ENCODE data around the gene ATP8A2. TPM values are rescaled to one million over a fixed set of nuclear protein-coding genes. Genes with fewer than 3 reads are reported as not detected.

Gene ATP8A2
- total RNA-seq, 1 experiment from 2014 or later, result 0.34 TPM

DNA sequence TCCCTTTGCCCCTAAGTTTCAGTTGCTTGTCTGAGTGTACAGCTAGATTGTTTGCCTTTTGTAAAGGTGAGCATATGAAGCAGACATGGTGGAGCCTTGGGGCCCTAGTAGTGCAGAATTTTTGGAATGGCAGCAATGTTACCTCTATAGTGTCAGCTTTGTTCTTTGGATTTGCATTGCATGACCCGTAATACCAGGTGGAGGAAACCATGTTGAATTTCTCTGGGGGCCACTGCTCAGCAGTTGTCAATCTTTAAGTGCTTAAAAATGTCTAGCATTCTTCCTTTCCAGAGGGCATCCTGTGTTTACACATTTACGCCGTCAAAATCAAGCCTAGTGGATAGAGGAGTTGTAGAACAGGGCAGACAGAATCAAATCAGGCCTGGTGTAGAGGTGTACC, 303.3 kb downstream of the ATP8A2 start:
- Histone ChIP-seq H3K27ac (no peak overlapping the region), H3K4me3 (no peak overlapping the region), H3K27me3 (no peaks in the 10 kb centered on the region), H3K9me3 (replicated peaks) (no peaks in the 10 kb centered on the region), H3K36me3 (no peaks in the 10 kb centered on the region), H3K4me1 (peaks cover 30% of the 10 kb centered on the region)
- no peak for DNase-seq

DNA sequence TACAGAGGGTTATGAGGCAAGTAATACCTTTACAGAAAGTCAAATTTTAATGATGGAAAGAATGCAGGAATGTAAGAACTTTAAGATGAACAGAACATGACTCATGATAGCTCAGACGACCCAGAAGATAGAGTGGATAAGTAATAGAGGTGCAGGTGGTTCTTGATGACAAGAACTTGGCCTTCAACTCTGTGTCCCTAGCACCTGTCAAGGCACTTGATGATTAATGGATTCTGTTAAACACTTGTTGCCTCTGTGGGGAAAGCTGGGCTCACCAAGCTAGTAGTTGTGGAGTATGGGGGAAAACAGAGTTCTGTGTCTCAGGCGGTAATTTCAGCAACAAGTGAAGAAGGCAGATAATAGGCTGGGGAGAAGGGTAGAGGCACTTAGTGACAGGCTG, 306.2 kb downstream of the ATP8A2 start:
- Histone ChIP-seq H3K4me1 (peaks cover 59% of the 10 kb centered on the region), H3K36me3 (no peaks in the 10 kb centered on the region), H3K27me3 (no peaks in the 10 kb centered on the region), H3K27ac (no peak overlapping the region), H3K4me3 (no peak overlapping the region), H3K9me3 (replicated peaks) (no peaks in the 10 kb centered on the region)
- DNase-seq, result no peak

DNA sequence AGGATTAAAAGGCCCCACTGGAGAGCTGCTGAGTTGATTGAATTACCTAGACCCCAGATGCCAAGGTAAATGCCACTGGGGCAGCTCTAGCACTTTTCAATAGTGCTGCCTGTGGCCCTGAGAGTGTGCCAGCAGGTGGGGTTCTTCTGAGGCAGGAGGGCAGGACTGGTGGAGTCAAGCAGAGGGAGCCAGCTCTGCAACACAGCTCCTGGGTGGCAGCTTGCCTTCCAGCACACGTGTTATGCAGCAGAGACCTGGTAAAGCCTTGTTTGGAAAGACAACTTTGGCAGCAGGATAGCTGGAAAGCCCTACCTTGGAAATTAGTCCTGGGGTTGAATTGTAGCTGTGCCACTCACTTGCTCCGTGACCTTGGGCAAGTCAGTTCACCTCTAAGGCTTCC, 306.6 kb downstream of the ATP8A2 start:
- peak in 1 of 2 experiments; percentile 16 for DNase-seq
- Histone ChIP-seq H3K27me3 (no peaks in the 10 kb centered on the region), H3K4me1 (peaks cover 63% of the 10 kb centered on the region), H3K9me3 (replicated peaks) (no peaks in the 10 kb centered on the region), H3K27ac (no peak overlapping the region), H3K4me3 (no peak overlapping the region), H3K36me3 (no peaks in the 10 kb centered on the region)

DNA sequence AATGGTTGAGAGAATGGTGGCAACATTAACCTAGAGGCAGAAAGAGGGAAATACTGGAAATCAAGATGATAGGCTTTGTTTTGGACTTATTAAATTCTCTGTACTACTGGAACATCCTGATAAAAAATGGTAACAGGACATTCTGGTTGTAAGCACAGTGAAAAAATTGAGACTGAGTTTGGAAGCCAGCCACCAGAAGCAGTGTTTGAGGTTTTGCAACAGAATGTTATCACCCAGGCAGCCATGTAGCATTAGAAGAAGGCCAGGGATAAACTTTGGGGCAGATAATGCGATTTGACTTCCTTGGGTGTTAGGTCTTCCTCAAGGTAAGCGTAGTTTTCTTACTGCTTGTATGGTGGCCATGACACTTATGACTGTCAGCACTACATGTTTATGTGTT, 307.4 kb downstream of the ATP8A2 start:
- no peaks in the 10 kb centered on the region for H3K36me3 ChIP-seq
- no peak overlapping the region for H3K4me3 ChIP-seq
- DNase-seq, result no peak
- peaks cover 68% of the 10 kb centered on the region for H3K4me1 ChIP-seq
- no peaks in the 10 kb centered on the region for H3K9me3 ChIP-seq (replicated peaks)
- peak overlapping the region; percentile 76 for H3K27ac ChIP-seq
- H3K27me3 ChIP-seq, result no peaks in the 10 kb centered on the region

DNA sequence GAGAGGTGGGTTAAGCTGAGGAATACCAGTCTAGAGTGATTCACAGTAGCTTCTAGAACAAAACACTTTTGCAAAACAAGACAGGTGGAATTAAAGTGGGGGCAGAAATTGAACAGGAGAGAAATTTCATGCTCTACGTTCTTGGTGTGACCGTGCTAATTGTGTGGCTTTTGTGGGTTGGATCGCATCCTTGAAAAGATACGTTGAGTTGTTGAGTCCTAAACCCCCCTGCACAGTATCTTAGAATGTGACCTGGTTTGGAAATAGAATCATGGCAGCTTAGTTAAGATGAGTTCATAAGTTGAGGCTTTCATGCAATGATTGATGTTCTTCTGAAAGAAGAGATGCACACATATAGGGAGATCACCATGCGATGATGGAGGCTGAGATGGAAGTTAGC, 308.2 kb downstream of the ATP8A2 start:
- no peaks in the 10 kb centered on the region for H3K27me3 ChIP-seq
- peak; percentile 75 to 90 for DNase-seq
- H3K27ac ChIP-seq, result peak overlapping the region; percentile 76
- H3K4me1 ChIP-seq, result peaks cover 66% of the 10 kb centered on the region
- no peaks in the 10 kb centered on the region for H3K9me3 ChIP-seq (replicated peaks)
- H3K4me3 ChIP-seq, result no peak overlapping the region
- H3K36me3 ChIP-seq, result no peaks in the 10 kb centered on the region

DNA sequence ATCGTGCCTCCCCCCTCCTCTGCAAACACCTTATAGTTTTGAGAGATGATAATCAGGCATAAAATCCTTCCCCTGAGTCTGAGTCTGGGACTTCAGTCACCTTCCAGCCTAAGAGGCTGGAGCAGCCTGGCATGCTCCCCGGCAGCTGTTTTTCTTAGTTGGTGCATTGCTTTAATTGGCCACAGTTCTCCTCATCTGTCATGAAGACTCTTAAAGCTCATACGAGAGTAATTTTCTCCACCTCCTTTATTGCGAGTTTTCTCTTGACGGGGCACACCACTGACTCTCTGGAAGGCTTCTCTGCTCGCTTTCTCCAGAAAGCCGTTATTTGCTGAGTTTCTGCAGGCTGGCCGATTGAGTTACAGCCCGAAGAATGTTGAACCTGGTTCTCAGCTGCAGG, 310.5 kb downstream of the ATP8A2 start:
- Histone ChIP-seq H3K27ac (peak overlapping the region; percentile 76), H3K27me3 (no peaks in the 10 kb centered on the region), H3K4me3 (no peak overlapping the region), H3K9me3 (replicated peaks) (no peaks in the 10 kb centered on the region), H3K36me3 (no peaks in the 10 kb centered on the region), H3K4me1 (peaks cover 64% of the 10 kb centered on the region)
- DNase-seq, result peak; percentile 60 to 82

DNA sequence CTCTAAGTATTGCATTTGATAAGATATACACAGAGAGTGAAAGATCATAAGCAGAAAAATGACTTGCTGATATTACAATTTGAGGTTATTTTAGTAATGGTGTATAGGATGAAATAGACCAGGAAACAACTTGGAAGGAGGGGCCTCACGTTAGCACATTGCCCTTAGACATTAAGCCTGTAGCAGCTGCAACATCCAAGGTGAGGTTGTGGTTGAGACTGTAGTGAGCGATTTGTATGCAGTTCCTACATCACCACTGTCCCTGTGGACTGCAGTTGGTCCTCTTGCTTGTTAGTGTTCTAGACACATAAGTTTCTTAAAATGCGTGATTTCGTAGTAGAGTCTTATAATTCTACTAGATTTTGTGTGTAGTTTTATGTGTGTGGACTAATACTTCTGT, 311.3 kb downstream of the ATP8A2 start:
- peaks cover 68% of the 10 kb centered on the region for H3K4me1 ChIP-seq
- peak overlapping the region; percentile 76 for H3K27ac ChIP-seq
- no peaks in the 10 kb centered on the region for H3K27me3 ChIP-seq
- no peak overlapping the region for H3K4me3 ChIP-seq
- DNase-seq, result peak; percentile 74 to 86
- H3K36me3 ChIP-seq, result no peaks in the 10 kb centered on the region
- H3K9me3 ChIP-seq (replicated peaks), result no peaks in the 10 kb centered on the region

DNA sequence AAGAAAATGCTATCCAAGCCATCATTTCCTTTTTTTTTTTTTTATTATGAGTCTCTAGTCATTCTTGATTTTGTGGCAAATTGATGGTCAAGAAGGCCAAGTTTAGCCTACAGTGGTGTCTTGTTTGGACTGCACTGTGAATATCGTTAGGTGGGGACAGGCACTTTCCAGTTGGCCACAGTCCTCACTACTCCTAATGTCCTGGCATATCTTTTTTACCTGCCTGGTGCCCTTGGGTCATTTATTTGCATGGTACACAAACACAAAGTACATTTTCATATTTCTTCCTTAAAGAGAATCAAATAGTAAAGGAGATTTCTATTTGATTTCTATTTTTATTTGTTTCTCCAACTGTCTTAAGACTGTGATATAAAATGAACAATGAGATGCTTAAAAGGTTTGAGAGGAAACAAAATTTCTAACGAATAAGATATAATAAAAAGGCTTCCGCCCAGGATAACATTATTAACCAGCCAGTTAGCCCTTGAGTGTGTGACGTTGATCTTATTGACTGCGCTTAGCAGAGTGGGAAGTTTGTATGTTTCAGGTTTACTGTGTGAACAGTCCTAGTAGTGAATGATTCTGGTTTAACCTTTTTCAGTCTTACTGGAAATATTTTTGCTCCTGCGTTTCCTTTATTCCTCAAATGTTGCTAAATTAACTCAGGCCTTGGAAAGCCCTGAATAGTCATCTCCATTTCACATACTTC, 312.0 kb downstream of the ATP8A2 start:
- no peak overlapping the region for H3K4me3 ChIP-seq
- no peaks in the 10 kb centered on the region for H3K36me3 ChIP-seq
- no peaks in the 10 kb centered on the region for H3K9me3 ChIP-seq (replicated peaks)
- no peak for DNase-seq
- H3K27ac ChIP-seq, result no peak overlapping the region
- no peaks in the 10 kb centered on the region for H3K27me3 ChIP-seq
- peaks cover 69% of the 10 kb centered on the region for H3K4me1 ChIP-seq

DNA sequence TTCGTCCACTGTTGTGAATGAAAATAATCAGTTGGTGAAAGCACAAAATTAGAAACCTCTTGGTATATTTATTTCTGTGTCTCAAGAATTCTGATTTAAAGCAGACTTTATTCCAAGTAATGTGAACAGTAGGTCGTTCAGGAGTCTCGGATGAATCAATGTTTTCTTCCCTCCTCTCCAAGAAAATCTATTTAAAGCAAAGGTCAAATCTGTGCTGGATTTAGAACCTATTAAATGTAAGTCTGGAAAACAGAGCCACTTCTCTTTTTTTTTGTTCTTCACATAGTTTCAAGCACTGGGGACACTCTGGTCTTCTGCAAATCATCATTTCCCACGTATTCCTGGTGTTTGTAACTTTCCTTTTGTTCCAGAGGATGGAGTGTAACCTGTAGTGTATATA, 312.7 kb downstream of the ATP8A2 start:
- H3K4me3 ChIP-seq, result no peak overlapping the region

DNA sequence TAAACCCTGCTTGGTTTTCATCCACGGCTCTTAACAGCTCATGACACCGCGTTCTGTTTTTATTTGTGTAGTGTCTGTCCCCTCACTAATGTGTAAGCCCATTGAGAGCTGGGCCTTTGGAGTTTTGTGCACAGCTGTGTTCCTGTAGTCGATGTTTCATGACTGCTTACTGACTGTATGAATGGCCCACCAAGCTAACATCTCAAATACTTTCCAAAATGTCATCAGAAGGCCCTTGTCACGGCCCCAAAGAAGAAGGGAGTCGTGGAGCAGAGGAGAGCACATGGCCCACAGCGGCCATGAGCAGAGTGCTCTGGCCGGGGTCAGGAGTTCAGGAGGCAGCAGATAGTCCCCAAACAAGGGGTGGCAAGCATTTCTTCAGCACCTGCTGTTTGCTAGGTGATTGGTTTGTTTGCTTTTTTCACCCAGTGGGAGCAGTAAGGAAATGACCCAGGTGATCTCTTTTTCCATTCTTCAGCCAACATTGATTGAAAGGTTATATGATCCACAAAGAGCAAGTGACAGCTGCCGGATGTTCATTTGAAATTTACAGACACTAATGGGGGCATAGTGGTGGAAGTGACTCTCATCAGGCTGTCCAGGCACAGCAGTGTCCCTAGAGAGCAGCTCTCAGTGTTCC, 315.2 kb downstream of the ATP8A2 start:
- DNase-seq, result no peak
- no peaks in the 10 kb centered on the region for H3K27me3 ChIP-seq
- H3K27ac ChIP-seq, result peak overlapping the region; percentile 90
- H3K4me1 ChIP-seq, result peaks cover 68% of the 10 kb centered on the region
- no peaks in the 10 kb centered on the region for H3K9me3 ChIP-seq (replicated peaks)
- H3K36me3 ChIP-seq, result no peaks in the 10 kb centered on the region
- H3K4me3 ChIP-seq, result no peak overlapping the region

More for the DNA sequence above, 312.7 kb downstream of the ATP8A2 start:
- no peak for DNase-seq
- Histone ChIP-seq H3K27ac (no peak overlapping the region), H3K36me3 (no peaks in the 10 kb centered on the region), H3K27me3 (no peaks in the 10 kb centered on the region), H3K9me3 (replicated peaks) (no peaks in the 10 kb centered on the region), H3K4me1 (peaks cover 69% of the 10 kb centered on the region)

DNA sequence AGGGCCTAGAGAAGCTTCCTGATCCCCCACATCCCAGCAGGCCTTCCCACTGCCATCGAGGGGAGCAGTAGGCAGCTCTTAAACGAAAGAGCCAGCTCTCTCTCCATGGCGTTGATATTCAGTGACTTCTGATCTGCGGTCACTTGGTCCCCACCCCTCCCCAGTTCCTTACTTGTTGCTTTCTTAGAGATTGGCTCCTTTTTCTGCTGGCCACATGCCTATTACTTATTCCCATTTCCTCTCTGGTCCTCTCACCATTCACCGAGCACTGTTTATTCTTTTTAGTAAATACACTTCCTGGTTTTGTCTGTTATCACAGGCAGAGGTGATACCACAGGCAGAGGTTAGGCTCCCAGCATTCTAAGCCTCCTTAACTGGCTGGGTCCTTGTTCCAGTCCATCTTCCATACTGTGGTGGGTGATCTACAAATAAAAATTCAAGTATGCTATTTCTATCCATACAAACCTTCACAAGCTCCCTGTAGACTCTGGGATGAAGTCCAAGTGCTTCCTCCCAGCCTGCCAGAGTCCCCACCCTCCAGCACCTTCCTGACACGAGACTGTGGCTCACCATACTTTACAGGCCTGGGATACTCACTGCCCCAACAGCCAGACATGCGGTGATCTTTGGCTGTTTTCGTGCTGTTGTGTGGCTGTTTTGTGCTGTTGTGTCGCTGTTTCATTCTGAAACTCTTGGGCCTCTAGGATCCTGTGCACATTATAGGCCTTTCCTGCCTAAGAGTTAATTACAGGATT, 315.9 kb downstream of the ATP8A2 start:
- Histone ChIP-seq H3K4me3 (no peak overlapping the region), H3K36me3 (no peaks in the 10 kb centered on the region), H3K4me1 (peaks cover 66% of the 10 kb centered on the region), H3K27ac (peak overlapping the region; percentile 90), H3K27me3 (no peaks in the 10 kb centered on the region), H3K9me3 (replicated peaks) (no peaks in the 10 kb centered on the region)
- peak; percentile 37 to 65 for DNase-seq

DNA sequence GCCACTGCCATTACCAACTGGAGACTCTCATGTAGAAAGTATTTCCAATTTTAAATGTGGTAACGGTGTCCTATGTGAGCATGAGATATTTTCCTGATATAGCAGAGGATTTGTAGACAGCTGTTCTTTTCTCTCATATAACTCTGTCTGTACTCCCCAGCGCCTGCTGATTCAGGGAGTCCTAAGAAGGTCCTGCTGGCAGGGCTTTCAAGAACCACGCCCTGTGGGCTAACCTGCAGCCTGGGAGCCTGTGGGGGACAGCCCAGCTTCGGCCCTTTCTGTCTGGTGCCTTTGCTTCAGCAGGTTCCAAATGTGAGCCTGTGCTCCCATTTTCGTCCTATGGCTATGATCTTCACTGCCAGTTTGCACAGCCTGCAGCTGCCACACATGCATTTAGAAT, 316.8 kb downstream of the ATP8A2 start:
- H3K27ac ChIP-seq, result peak overlapping the region; percentile 90

DNA sequence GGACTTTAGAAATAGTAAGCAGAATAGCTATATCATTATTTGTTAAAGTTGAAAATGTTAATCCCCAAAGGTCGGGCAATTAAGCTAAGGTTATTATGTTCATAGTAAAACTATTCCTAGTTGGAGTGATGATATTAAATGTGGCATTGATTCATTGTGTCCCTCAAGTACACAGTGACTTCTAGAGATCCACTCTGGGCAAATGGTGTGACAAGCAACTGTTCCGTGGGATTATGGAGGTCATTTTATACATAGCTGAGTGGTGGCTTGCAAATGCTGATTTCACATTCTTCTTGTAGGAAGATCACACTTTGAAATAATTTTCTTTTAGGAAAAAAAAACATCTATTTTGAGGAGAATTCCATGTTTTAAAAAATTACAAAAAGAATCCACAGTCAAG, 317.8 kb downstream of the ATP8A2 start:
- Histone ChIP-seq H3K9me3 (replicated peaks) (no peaks in the 10 kb centered on the region), H3K27me3 (no peaks in the 10 kb centered on the region), H3K27ac (peak overlapping the region; percentile 90; the same call in 1 of the 2 replicates), H3K36me3 (no peaks in the 10 kb centered on the region), H3K4me1 (peaks cover 59% of the 10 kb centered on the region), H3K4me3 (no peak overlapping the region)
- peak in 1 of 2 experiments; percentile 59 for DNase-seq

More for the DNA sequence above, 316.8 kb downstream of the ATP8A2 start:
- no peaks in the 10 kb centered on the region for H3K9me3 ChIP-seq (replicated peaks)
- H3K4me1 ChIP-seq, result peaks cover 62% of the 10 kb centered on the region
- DNase-seq, result peak; percentile 93 to 95
- no peaks in the 10 kb centered on the region for H3K36me3 ChIP-seq
- H3K27me3 ChIP-seq, result no peaks in the 10 kb centered on the region
- no peak overlapping the region for H3K4me3 ChIP-seq

DNA sequence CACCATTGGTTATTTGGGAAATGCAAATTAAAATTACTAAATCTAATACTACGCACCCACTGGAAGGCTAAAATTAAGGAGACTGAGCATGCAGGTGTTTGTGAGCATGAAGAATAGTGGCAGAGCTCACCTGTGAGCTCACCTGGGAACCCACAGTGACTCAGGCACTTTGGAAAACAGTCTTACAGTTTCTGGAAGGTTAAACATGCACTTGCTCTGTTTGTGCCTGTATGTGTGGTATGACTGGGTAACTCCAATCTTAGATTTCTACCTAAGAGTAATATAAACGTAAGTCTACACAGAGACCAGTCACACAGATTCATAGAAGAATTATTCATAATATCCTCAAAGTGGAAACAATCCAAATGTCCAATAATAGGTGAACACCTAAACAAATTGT, 318.8 kb downstream of the ATP8A2 start:
- DNase-seq, result no peak
- no peaks in the 10 kb centered on the region for H3K36me3 ChIP-seq
- peaks cover 59% of the 10 kb centered on the region for H3K4me1 ChIP-seq
- H3K9me3 ChIP-seq (replicated peaks), result no peaks in the 10 kb centered on the region
- no peaks in the 10 kb centered on the region for H3K27me3 ChIP-seq
- no peak overlapping the region for H3K4me3 ChIP-seq
- no peak overlapping the region for H3K27ac ChIP-seq

DNA sequence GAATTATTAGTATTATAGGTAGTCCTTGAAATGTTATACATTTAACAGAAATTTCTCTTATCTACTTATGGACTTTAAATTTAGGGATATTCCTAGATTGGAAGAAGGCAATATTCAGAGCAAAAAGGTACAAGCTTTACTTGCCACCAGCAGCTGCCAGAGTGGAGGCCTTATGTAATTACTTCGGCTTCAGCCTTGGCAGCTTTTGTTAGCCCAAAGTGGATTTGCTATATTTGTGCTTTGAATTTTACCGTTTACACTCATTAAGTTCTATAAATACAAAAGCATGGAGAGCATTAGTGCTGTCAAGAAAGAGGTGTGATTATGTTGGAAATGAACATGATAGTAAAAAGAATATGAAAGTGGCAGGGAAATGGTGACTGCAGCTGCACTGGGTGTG, 319.9 kb downstream of the ATP8A2 start:
- H3K9me3 ChIP-seq (replicated peaks), result no peaks in the 10 kb centered on the region
- H3K36me3 ChIP-seq, result no peaks in the 10 kb centered on the region
- peak overlapping the region; percentile 83 for H3K27ac ChIP-seq
- H3K27me3 ChIP-seq, result no peaks in the 10 kb centered on the region
- H3K4me3 ChIP-seq, result peak overlapping the region; percentile 39
- peaks cover 59% of the 10 kb centered on the region for H3K4me1 ChIP-seq
- peak in 1 of 2 experiments; percentile 23 for DNase-seq

All from SJCRH30 (cell line).